ENCODE data around the gene EIF2S1.

DNA sequence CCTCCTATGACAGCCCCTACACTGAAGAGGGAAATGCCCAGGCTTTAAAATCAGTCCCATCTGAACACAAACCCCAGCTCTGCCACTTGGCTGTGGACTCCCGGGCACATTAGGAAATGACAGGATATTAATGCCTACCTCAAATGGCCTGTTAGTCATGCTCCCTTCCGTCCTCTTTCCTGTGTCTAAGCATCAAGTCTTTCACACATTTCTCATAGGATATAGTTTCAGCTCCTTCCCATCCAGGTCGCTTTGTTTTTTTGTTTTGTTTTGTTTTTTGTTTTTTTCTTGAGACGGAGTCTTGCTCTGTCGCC, 35.7 kb downstream of the EIF2S1 start:
- TF ChIP-seq, protein P1, sequence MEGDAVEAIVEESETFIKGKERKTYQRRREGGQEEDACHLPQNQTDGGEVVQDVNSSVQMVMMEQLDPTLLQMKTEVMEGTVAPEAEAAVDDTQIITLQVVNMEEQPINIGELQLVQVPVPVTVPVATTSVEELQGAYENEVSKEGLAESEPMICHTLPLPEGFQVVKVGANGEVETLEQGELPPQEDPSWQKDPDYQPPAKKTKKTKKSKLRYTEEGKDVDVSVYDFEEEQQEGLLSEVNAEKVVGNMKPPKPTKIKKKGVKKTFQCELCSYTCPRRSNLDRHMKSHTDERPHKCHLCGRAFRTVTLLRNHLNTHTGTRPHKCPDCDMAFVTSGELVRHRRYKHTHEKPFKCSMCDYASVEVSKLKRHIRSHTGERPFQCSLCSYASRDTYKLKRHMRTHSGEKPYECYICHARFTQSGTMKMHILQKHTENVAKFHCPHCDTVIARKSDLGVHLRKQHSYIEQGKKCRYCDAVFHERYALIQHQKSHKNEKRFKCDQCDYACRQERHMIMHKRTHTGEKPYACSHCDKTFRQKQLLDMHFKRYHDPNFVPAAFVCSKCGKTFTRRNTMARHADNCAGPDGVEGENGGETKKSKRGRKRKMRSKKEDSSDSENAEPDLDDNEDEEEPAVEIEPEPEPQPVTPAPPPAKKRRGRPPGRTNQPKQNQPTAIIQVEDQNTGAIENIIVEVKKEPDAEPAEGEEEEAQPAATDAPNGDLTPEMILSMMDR (IDR thresholded peaks at IDR 0.05): no peak
- no peak for TF ChIP-seq POLR2A (IDR thresholded peaks at IDR 0.05)

All from esophagus squamous epithelium (tissue), 4 donors.